ENCODE results near the gene GHRHR. TPM values are rescaled to one million over a fixed set of nuclear protein-coding genes. Genes with fewer than 3 reads are reported as not detected.

GHRHR gene
- total RNA-seq, 4 donors from 2014 or later: not detected

GRCh38 chr7:31002256-31002655 is 38.5 kb downstream of the GHRHR start:
- Histone ChIP-seq H3K36me3 (no peaks in the 10 kb centered on the region), H3K9me3 (peaks cover 0 to 5% (median 0%) of the 10 kb centered on the region in 3 donors), H3K4me1 (no peaks in the 10 kb centered on the region), H3K4me3 (no peak overlapping the region), H3K27me3 (peaks cover 0 to 15% (median 0%) of the 10 kb centered on the region in 4 donors), H3K27ac (no peak overlapping the region)
- intact Hi-C loops (cut with DNase I): no loop called here
- 53 to 65% methylated on average over 6 of the region's 6 CpGs for whole genome bisulfite sequencing, 2 donors
- no peak for TF ChIP-seq POLR2A (IDR thresholded peaks at IDR 0.05)
- TF ChIP-seq, protein P1, sequence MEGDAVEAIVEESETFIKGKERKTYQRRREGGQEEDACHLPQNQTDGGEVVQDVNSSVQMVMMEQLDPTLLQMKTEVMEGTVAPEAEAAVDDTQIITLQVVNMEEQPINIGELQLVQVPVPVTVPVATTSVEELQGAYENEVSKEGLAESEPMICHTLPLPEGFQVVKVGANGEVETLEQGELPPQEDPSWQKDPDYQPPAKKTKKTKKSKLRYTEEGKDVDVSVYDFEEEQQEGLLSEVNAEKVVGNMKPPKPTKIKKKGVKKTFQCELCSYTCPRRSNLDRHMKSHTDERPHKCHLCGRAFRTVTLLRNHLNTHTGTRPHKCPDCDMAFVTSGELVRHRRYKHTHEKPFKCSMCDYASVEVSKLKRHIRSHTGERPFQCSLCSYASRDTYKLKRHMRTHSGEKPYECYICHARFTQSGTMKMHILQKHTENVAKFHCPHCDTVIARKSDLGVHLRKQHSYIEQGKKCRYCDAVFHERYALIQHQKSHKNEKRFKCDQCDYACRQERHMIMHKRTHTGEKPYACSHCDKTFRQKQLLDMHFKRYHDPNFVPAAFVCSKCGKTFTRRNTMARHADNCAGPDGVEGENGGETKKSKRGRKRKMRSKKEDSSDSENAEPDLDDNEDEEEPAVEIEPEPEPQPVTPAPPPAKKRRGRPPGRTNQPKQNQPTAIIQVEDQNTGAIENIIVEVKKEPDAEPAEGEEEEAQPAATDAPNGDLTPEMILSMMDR (IDR thresholded peaks at IDR 0.05): no peak
- no peak for DNase-seq

- DNase-seq: no peak
- TF ChIP-seq, protein P1 (IDR thresholded peaks at IDR 0.05): no peak
- no peak for TF ChIP-seq POLR2A (IDR thresholded peaks at IDR 0.05)
- intact Hi-C loops (cut with DNase I): no loop called here
- no peak overlapping the region for H3K27ac ChIP-seq
- H3K4me1 ChIP-seq: no peaks in the 10 kb centered on the region
- H3K9me3 ChIP-seq: peaks cover 0 to 5% (median 0%) of the 10 kb centered on the region in 3 donors
- WGBS, 2 donors: 77 to 88% methylated on average over 2 of the region's 2 CpGs
- no peaks in the 10 kb centered on the region for H3K36me3 ChIP-seq
- peaks cover 0 to 16% (median 0%) of the 10 kb centered on the region in 4 donors for H3K27me3 ChIP-seq
- no peak overlapping the region for H3K4me3 ChIP-seq
Measured at GRCh38 chr7:31003097-31003496, 39.3 kb downstream of the GHRHR start.

GRCh38 chr7:31003721-31004120 is 40.0 kb downstream of the GHRHR start:
- Histone ChIP-seq H3K9me3 (peaks cover 0 to 5% (median 0%) of the 10 kb centered on the region in 3 donors), H3K4me3 (no peak overlapping the region), H3K36me3 (no peaks in the 10 kb centered on the region), H3K27ac (no peak overlapping the region), H3K27me3 (peaks cover 0 to 16% (median 0%) of the 10 kb centered on the region in 4 donors), H3K4me1 (no peaks in the 10 kb centered on the region)
- 91 to 93% methylated on average over 3 to 6 of the region's 6 CpGs for WGBS, 2 donors
- DNase-seq: no peak
- TF ChIP-seq, protein P1 (IDR thresholded peaks at IDR 0.05): no peak
- TF ChIP-seq POLR2A (IDR thresholded peaks at IDR 0.05): no peak
- intact Hi-C loops (cut with DNase I): no loop called here

DNA sequence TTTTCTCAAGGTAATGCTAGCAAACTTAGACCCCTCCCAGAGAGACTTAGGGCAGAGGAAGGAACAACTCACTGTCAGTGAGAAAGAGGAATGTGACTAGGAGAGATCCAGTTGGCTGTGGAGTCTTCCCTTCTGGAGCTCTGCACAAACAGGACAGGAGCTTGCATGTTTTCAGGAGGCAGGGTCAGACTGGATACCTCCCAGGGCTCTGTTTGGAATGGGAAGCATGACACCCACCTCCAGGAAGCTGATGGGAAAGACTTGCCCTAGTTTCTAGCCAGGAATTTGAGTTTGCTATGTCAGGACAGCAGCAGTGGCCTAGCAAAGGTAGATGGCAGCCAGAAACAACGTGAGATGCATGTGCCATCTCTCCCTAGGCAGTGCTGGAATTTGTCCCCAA is 40.6 kb downstream of the GHRHR start:
- WGBS, 2 donors: 18 to 58% methylated on average over 1 of the region's 1 CpG
- Histone ChIP-seq H3K27ac (no peak overlapping the region), H3K9me3 (peaks cover 0 to 5% (median 0%) of the 10 kb centered on the region in 3 donors), H3K4me1 (no peaks in the 10 kb centered on the region), H3K4me3 (no peak overlapping the region), H3K27me3 (peaks cover 0 to 16% (median 0%) of the 10 kb centered on the region in 4 donors), H3K36me3 (no peaks in the 10 kb centered on the region)
- intact Hi-C loops (cut with DNase I): no loop called here
- DNase-seq: no peak
- TF ChIP-seq, protein P1 (IDR thresholded peaks at IDR 0.05): no peak
- no peak for TF ChIP-seq POLR2A (IDR thresholded peaks at IDR 0.05)

DNA sequence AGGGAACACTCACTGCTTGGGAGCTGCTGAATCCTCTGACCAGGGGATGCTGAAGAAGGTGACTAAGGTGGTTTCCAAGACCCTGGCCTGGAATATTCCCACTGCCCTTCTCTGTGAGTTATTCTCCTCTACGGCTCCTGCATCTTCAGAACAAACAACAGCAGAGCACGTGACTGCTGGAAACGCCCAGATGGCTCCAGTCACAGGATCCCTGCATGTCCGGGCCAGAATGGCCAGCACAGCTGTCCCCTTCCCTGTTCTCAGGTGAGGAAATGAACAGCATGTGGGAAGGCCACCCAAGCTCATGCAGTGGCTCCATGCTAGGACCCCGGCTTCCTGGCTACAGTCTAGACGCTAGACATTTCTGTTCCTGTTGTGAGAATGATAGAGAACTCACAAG is 43.1 kb downstream of the GHRHR start:
- intact Hi-C loops (cut with DNase I): no loop called here
- Histone ChIP-seq H3K27ac (no peak overlapping the region), H3K27me3 (peaks cover 0 to 16% (median 0%) of the 10 kb centered on the region in 4 donors), H3K4me3 (no peak overlapping the region), H3K4me1 (no peaks in the 10 kb centered on the region), H3K36me3 (no peaks in the 10 kb centered on the region), H3K9me3 (peaks cover 0 to 5% (median 0%) of the 10 kb centered on the region in 3 donors)
- WGBS, 2 donors: 32 to 49% methylated on average over 5 of the region's 6 CpGs
- DNase-seq: no peak
- TF ChIP-seq, protein P1 (IDR thresholded peaks at IDR 0.05): no peak
- TF ChIP-seq POLR2A (IDR thresholded peaks at IDR 0.05): no peak

Measured in esophagus squamous epithelium (tissue), 5 donors.